ENCODE measurements around the gene EHD2.
"Not testable (repeated sequence)": the region's sequence is repeated elsewhere in the genome, so short reads cannot be mapped to it uniquely, and the experiment has no call there.

EHD2 gene

GRCh38 chr19:47714855-47715254 is 1.6 kb downstream of the EHD2 start:
- not testable (repeated sequence) for DNase-seq (ENCODE audit: low spot score)

- no peak for DNase-seq (ENCODE audit: low spot score)
Measured at GRCh38 chr19:47716270-47716937, 3.2 kb downstream of the EHD2 start.

GRCh38 chr19:47718415-47719046 is 5.3 kb downstream of the EHD2 start:
- not testable (repeated sequence) for DNase-seq (ENCODE audit: low spot score)

GRCh38 chr19:47719047-47719859 is 6.0 kb downstream of the EHD2 start:
- no peak for DNase-seq (ENCODE audit: low spot score)

- no peak for DNase-seq (ENCODE audit: low spot score)
Measured at GRCh38 chr19:47720669-47721422, 7.6 kb downstream of the EHD2 start.

GRCh38 chr19:47723581-47723940 is 10.3 kb downstream of the EHD2 start:
- DNase-seq (ENCODE audit: low spot score): no peak

- no peak for DNase-seq (ENCODE audit: low spot score)
Measured at GRCh38 chr19:47725759-47726401, 12.7 kb downstream of the EHD2 start.

- DNase-seq (ENCODE audit: low spot score): no peak
Measured at GRCh38 chr19:47726467-47726866, 13.2 kb downstream of the EHD2 start.

GRCh38 chr19:47728295-47728694 is 15.1 kb downstream of the EHD2 start:
- DNase-seq (ENCODE audit: low spot score): not testable (repeated sequence)

GRCh38 chr19:47729468-47729798 is 16.2 kb downstream of the EHD2 start:
- DNase-seq (ENCODE audit: low spot score): no peak

- DNase-seq (ENCODE audit: low spot score): peak; percentile 46
Measured at GRCh38 chr19:47729799-47730520, 16.7 kb downstream of the EHD2 start.

- DNase-seq (ENCODE audit: low spot score): no peak
Measured at GRCh38 chr19:47730521-47730889, 17.3 kb downstream of the EHD2 start.

- no peak for DNase-seq (ENCODE audit: low spot score)
Measured at GRCh38 chr19:47730910-47731309, 17.7 kb downstream of the EHD2 start.

- DNase-seq (ENCODE audit: low spot score): no peak
Measured at GRCh38 chr19:47735131-47735530, 21.9 kb downstream of the EHD2 start.

- no peak for DNase-seq (ENCODE audit: low spot score)
Measured at GRCh38 chr19:47740866-47741519, 27.8 kb downstream of the EHD2 start.

GRCh38 chr19:47741544-47742140 is 28.4 kb downstream of the EHD2 start:
- no peak for DNase-seq (ENCODE audit: low spot score)

- DNase-seq (ENCODE audit: low spot score): no peak
Measured at GRCh38 chr19:47742634-47743033, 29.4 kb downstream of the EHD2 start.

GRCh38 chr19:47745010-47745901 is 32.0 kb downstream of the EHD2 start, which contains the start of gene NOP53:
Gene NOP53, plus strand, starts transcription at chr19:47745546. Its CDS starts 14 bp downstream, at chr19:47745560.
- peak; percentile 98 for DNase-seq (ENCODE audit: low spot score)

GRCh38 chr19:47746129-47746528 is 32.9 kb downstream of the EHD2 start:
- DNase-seq (ENCODE audit: low spot score): not testable (repeated sequence)
